GM12878 (cell line): ENCODE results near the gene SHPK. TPM values are rescaled to one million over a fixed set of nuclear protein-coding genes. Genes with fewer than 3 reads are reported as not detected.

Experiments
- ATAC-seq: fragments of 200-7000 bp; cut with Tn5 transposase; 3 replicates; pipeline ENCODE4 v1.9.1; 2020; ENCODE audit warnings: mild to moderate bottlenecking, moderate library complexity
- BruUV-seq: library from RNA; stranded (reverse); fragments of 400-500 nt; replicated peaks from 2 replicates; lab custom pipeline; 2021; lab: Mats Ljungman, UMichigan
- CTCF ChIA-PET: fragments of 300-600 bp; sonication (Branson Sonifier 250); formaldehyde crosslinking; extraction: SDS; loops from one replicate; lab custom pipeline; 2021; ENCODE audit warnings: inconsistent platforms; lab: Yijun Ruan, JAX
- POLR2A ChIA-PET: fragments of 350-600 bp; formaldehyde crosslinking; extraction: SDS; loops from one replicate; lab custom pipeline; 2021; ENCODE audit warnings: inconsistent platforms; lab: Charles Lee
- RAD21 ChIA-PET: fragments of 300-600 bp; sonication (Branson Sonifier 250); formaldehyde crosslinking; loops from one replicate; lab custom pipeline; 2023; ENCODE audit warnings: antibody characterized with exemption; ENCODE audit not compliant: unreplicated experiment; lab: Charles Lee
- SMC1A ChIA-PET: fragments of 300-600 bp; sonication (Branson Sonifier 250); formaldehyde crosslinking; loops from one replicate; lab custom pipeline; 2023; ENCODE audit not compliant: unreplicated experiment, uncharacterized antibody; lab: Charles Lee
- DNase-seq: peaks from one replicate; pipeline ENCODE4 v3.0.0-alpha.2; 2011; ENCODE audit warnings: low read depth, low spot score
- FAIRE-seq: peaks from 3 replicates; lab custom pipeline; 2011; peaks lifted over from hg19 to GRCh38; lab: Jason Lieb, UNC
- H2AFZ ChIP-seq: 2 replicates; pipeline ENCODE4 v1.6.0; 2011; ENCODE audit warnings: low read depth, low read length, control low read depth; ENCODE audit not compliant: control insufficient read depth
- H3K27ac ChIP-seq: 2 replicates; pipeline ENCODE4 v1.5.1; 2011; ENCODE audit warnings: control low read depth; ENCODE audit not compliant: control insufficient read depth, insufficient read depth
- H3K27me3 ChIP-seq, 2 experiments: replicated peaks in 1 of 2; 2 replicates each; pipeline versions ENCODE4 v1.6.0 to v1.6.1; 2011; ENCODE audit warnings: low read length in 1 of 2; ENCODE audit not compliant: control insufficient read depth in 2 of 2, insufficient read depth in 2 of 2
- H3K36me3 ChIP-seq, 2 experiments: 2 replicates each; pipeline ENCODE4 v1.5.1; 2011; ENCODE audit warnings: low read length in 1 of 2; ENCODE audit not compliant: control insufficient read depth in 2 of 2, insufficient read depth in 2 of 2
- H3K4me1 ChIP-seq: 2 replicates; pipeline ENCODE4 v1.6.1; 2011; ENCODE audit warnings: mild to moderate bottlenecking, low read length, moderate library complexity, mixed read lengths; ENCODE audit not compliant: control insufficient read depth, insufficient read depth
- H3K4me2 ChIP-seq: 2 replicates; pipeline ENCODE4 v1.6.0; 2011; ENCODE audit warnings: control low read depth; ENCODE audit not compliant: control insufficient read depth, insufficient read depth
- H3K4me3 ChIP-seq: fragments of 200-600 bp; sonication (generic); 2 replicates; pipeline ENCODE4 v1.5.1; 2016
- H3K79me2 ChIP-seq: 2 replicates; pipeline ENCODE4 v1.6.0; 2011; ENCODE audit warnings: low read length; ENCODE audit not compliant: control insufficient read depth, insufficient read depth
- H3K9ac ChIP-seq: 2 replicates; pipeline ENCODE4 v1.8.0; 2011; ENCODE audit warnings: low read length, control low read depth, mixed read lengths; ENCODE audit not compliant: control insufficient read depth, insufficient read depth
- H3K9me3 ChIP-seq: replicated peaks from 3 replicates; pipeline ENCODE4 v1.5.1; 2011; ENCODE audit warnings: mild to moderate bottlenecking, low read length; ENCODE audit not compliant: control insufficient read depth, insufficient read depth
- H4K20me1 ChIP-seq: 2 replicates; pipeline ENCODE4 v1.6.0; 2011; ENCODE audit not compliant: control insufficient read depth, insufficient read depth
- ATF2 ChIP-seq: IDR thresholded peaks from 2 replicates; pipeline ENCODE4 v1.6.1; 2012; ENCODE audit warnings: low read length, inconsistent platforms
- BMI1 ChIP-seq: fragments of 450-650 bp; IDR thresholded peaks from 2 replicates; pipeline ENCODE4 v1.6.1; 2016; ENCODE audit warnings: mild to moderate bottlenecking, moderate library complexity, borderline replicate concordance
- CBFB ChIP-seq: IDR thresholded peaks from 2 replicates; pipeline ENCODE4 v1.6.1; 2016; ENCODE audit warnings: antibody characterized with exemption, low read depth
- CHD4 ChIP-seq: fragments of 200-600 bp; sonication (generic); IDR thresholded peaks from 2 replicates; pipeline ENCODE4 v1.6.1; 2016; ENCODE audit warnings: mild to moderate bottlenecking
- CREB1 ChIP-seq: IDR thresholded peaks from 2 replicates; pipeline ENCODE4 v1.6.1; 2012; ENCODE audit warnings: low read depth, mild to moderate bottlenecking, inconsistent platforms
- E2F4 ChIP-seq: IDR thresholded peaks from 2 replicates; pipeline ENCODE4 v1.6.1; 2012; ENCODE audit warnings: low read depth, low read length, improper control_type of control experiment
- GABPA ChIP-seq: IDR thresholded peaks from 2 replicates; pipeline ENCODE4 v1.6.1; 2014; ENCODE audit warnings: antibody characterized with exemption, low read depth, mild to moderate bottlenecking, inconsistent platforms
- NFIC ChIP-seq: IDR thresholded peaks from 2 replicates; pipeline ENCODE4 v1.6.1; 2012; ENCODE audit warnings: low read depth, mild to moderate bottlenecking, inconsistent platforms, low read length, moderate library complexity
- PAX8 ChIP-seq: fragments of 450-650 bp; IDR thresholded peaks from 2 replicates; pipeline ENCODE4 v1.6.1; 2017; ENCODE audit warnings: mild to moderate bottlenecking, moderate library complexity
- WRNIP1 ChIP-seq: IDR thresholded peaks from 2 replicates; pipeline ENCODE4 v1.6.1; 2011; ENCODE audit warnings: low read depth, low read length, improper control_type of control experiment, borderline replicate concordance
- ZNF384 ChIP-seq: IDR thresholded peaks from 2 replicates; pipeline ENCODE4 v1.6.1; 2012; ENCODE audit warnings: low read depth, mild to moderate bottlenecking, low read length, improper control_type of control experiment, borderline replicate concordance
- WGBS: methylation state at CpG from one replicate; pipeline ENCODE4 v1.1.6; 2016; ENCODE audit warnings: low lambda C conversion rate; ENCODE audit not compliant: insufficient replicate concordance, insufficient coverage; ENCODE audit errors: missing lambda C conversion rate; 5-methylcytosine and 5-hydroxymethylcytosine counted together
- in situ Hi-C: fragments of 300-500 bp; cut with MboI; formaldehyde crosslinking; loops from 9 replicates; pipeline ENCODE4 v1.14.3; 2018; ENCODE audit warnings: mixed read lengths
- intact Hi-C: fragments of 100-400 bp; cut with micrococcal nuclease; formaldehyde crosslinking; loops from one replicate; pipeline ENCODE4 v1.14.2; 2022; ENCODE audit not compliant: unreplicated experiment
- polyA plus RNA-seq, 11 experiments: library from polyadenylated mRNA; depleted of rRNA in 4 of 11; unstranded in 6 of 11; stranded (reverse) in 5 of 11; fragments of >200 nt; fragmentation: Nextera tagmentation in 4 of 11; fragmentation: Illumina TruSeq in 1 of 11; extraction: Ambion mirVana in 4 of 11; extraction: Trizol in 1 of 11; gene quantifications; 1 replicate in 1 of 11; 2 replicates in 10 of 11; pipeline versions ENCODE4 v1.2.1 to v1.2.3, GENCODE V29; 2011 to 2016; ENCODE audit warnings: inconsistent platforms in 2 of 11, missing spikeins in 2 of 11, low read depth in 1 of 11
- total RNA-seq, 4 experiments: library from RNA; depleted of rRNA in 3 of 4; stranded (reverse); fragments of >200 nt in 3 of 4; fragmentation: Illumina TruSeq in 1 of 4; extraction: Trizol in 1 of 4; gene quantifications; 2 replicates each; pipeline versions ENCODE4 v1.2.1 to v1.2.3, GENCODE V29; 2013 to 2021

Gene SHPK
- total and polyA plus RNA-seq, 10 of the 15 experiments (the other 5 are each of a cell fraction or from before 2014, with no cell fraction given): 1.7 to 16.6 (median 12.9) TPM

GRCh38 chr17:3613124-3613523, 22.9 kb downstream of the SHPK start (continued):
- TF ChIP-seq CHD4 (no peak), ZNF384 (no peak), ATF2 (no peak)

GRCh38 chr17:3610523-3610922, 25.5 kb downstream of the SHPK start:
- BruUV-seq: no TSS peak
- FAIRE-seq: no peak
- TF ChIP-seq CREB1: no peak
- TF ChIP-seq BMI1: no peak
- no peak for TF ChIP-seq WRNIP1
- no peak for TF ChIP-seq CBFB
- TF ChIP-seq E2F4: no peak
- no peak for TF ChIP-seq NFIC
- no peak for TF ChIP-seq PAX8
- TF ChIP-seq GABPA: no peak
- H3K36me3 ChIP-seq: peaks cover 7 to 21% of the 10 kb centered on the region in 2 experiments; a peak in 3 of 4 replicates
- H3K79me2 ChIP-seq: no peaks in the 10 kb centered on the region
- no peaks in the 10 kb centered on the region; a peak in 1 of 4 replicates for H3K27me3 ChIP-seq
- ChIA-PET POLR2A (no interaction called here), SMC1A (no interaction called here), RAD21 (no interaction called here), CTCF (no interaction called here)
- no peak overlapping the region for H3K4me3 ChIP-seq
- intact Hi-C loops (no loop called here), in situ Hi-C loops (no loop called here)
- H4K20me1 ChIP-seq: no peaks in the 10 kb centered on the region
- no peaks in the 10 kb centered on the region for H3K4me1 ChIP-seq
- no peak overlapping the region for H3K4me2 ChIP-seq
- 89% methylated on average over 14 of the region's 14 CpGs for WGBS
- no peak overlapping the region for H2AFZ ChIP-seq
- no peak overlapping the region for H3K9ac ChIP-seq
- ATAC-seq: no peak
- H3K27ac ChIP-seq: no peak overlapping the region
- H3K9me3 ChIP-seq: no peaks in the 10 kb centered on the region
- no peak for DNase-seq
